ENCODE data around the gene L3MBTL4.

Gene L3MBTL4

DNA sequence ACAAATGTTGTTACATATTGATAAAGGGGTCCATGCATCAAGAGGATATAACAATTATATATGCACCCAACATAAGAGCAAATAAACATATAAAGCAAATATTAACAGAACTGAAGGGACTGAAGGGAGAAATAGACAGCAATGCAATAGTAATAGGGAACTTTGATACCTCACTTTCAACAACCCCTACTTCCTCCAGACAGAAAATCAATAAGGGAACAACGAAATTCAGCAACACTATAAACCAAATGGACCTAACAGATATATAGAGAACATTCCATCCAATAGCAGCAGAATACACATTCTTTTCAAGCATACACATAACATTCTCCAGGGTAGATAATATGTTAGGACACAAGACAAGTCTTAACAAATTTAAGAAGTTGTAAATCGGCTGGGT lies 71.7 kb downstream of the L3MBTL4 start:
- Histone ChIP-seq H3K4me2 (no peak overlapping the region), H3K36me3 (ENCODE audit: insufficient read depth) (no peaks in the 10 kb centered on the region), H3K27ac (no peak overlapping the region), H2AFZ (ENCODE audit: low read depth) (no peak overlapping the region), H3K4me1 (ENCODE audit: low read depth, poor library complexity, severe bottlenecking) (peaks cover 22% of the 10 kb centered on the region), H4K20me1 (ENCODE audit: insufficient read depth) (no peaks in the 10 kb centered on the region), H3K9ac (no peak overlapping the region), H3K79me2 (ENCODE audit: insufficient read depth, low read depth) (no peaks in the 10 kb centered on the region; the same call in 1 of the 2 replicates), H3K27me3 (ENCODE audit: insufficient read depth, low read depth) (no peaks in the 10 kb centered on the region), H3K4me3 (IDR thresholded peaks at IDR 0.05; ENCODE audit: insufficient read depth, low read depth, low read length) (no peak overlapping the region)
- TF ChIP-seq, protein P1, sequence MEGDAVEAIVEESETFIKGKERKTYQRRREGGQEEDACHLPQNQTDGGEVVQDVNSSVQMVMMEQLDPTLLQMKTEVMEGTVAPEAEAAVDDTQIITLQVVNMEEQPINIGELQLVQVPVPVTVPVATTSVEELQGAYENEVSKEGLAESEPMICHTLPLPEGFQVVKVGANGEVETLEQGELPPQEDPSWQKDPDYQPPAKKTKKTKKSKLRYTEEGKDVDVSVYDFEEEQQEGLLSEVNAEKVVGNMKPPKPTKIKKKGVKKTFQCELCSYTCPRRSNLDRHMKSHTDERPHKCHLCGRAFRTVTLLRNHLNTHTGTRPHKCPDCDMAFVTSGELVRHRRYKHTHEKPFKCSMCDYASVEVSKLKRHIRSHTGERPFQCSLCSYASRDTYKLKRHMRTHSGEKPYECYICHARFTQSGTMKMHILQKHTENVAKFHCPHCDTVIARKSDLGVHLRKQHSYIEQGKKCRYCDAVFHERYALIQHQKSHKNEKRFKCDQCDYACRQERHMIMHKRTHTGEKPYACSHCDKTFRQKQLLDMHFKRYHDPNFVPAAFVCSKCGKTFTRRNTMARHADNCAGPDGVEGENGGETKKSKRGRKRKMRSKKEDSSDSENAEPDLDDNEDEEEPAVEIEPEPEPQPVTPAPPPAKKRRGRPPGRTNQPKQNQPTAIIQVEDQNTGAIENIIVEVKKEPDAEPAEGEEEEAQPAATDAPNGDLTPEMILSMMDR (conservative IDR thresholded peaks at IDR 0.05; ENCODE audit: low read depth, low read length): no peak

DNA sequence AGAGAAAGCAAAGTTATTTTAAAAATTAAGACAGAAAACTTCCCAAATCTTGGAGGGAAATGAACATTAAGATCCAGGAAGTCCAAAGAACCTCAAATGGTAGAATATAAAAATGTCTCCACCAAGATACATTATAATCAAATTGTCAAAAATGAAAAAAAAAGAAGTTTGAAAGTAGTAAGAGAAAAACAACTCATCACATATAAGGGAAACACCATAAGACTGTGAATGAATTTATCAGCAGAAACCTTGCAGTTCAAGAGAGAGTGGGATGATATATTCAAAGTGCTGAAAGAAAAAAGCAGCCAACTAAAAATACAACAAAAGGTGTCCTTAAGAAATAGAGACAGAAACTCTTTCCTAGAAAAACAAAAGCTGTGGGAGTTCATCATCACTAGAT lies 73.0 kb downstream of the L3MBTL4 start:
- no peaks in the 10 kb centered on the region for H3K36me3 ChIP-seq (ENCODE audit: insufficient read depth)
- H2AFZ ChIP-seq (ENCODE audit: low read depth): no peak overlapping the region
- H3K4me2 ChIP-seq: no peak overlapping the region
- peaks cover 22% of the 10 kb centered on the region for H3K4me1 ChIP-seq (ENCODE audit: low read depth, poor library complexity, severe bottlenecking)
- H3K27me3 ChIP-seq (ENCODE audit: insufficient read depth, low read depth): no peaks in the 10 kb centered on the region
- TF ChIP-seq, protein P1 (conservative IDR thresholded peaks at IDR 0.05; ENCODE audit: low read depth, low read length): no peak
- no peak overlapping the region for H3K9ac ChIP-seq
- H4K20me1 ChIP-seq (ENCODE audit: insufficient read depth): no peaks in the 10 kb centered on the region
- no peak overlapping the region for H3K27ac ChIP-seq
- H3K4me3 ChIP-seq (IDR thresholded peaks at IDR 0.05; ENCODE audit: insufficient read depth, low read depth, low read length): no peak overlapping the region
- no peaks in the 10 kb centered on the region; the same call in 1 of the 2 replicates for H3K79me2 ChIP-seq (ENCODE audit: insufficient read depth, low read depth)

GRCh38 chr18:6341303-6341702 lies 73.4 kb downstream of the L3MBTL4 start:
- TF ChIP-seq, protein P1 (conservative IDR thresholded peaks at IDR 0.05; ENCODE audit: low read depth, low read length): no peak
- no peaks in the 10 kb centered on the region; the same call in 1 of the 2 replicates for H3K79me2 ChIP-seq (ENCODE audit: insufficient read depth, low read depth)
- H3K9ac ChIP-seq: no peak overlapping the region

DNA sequence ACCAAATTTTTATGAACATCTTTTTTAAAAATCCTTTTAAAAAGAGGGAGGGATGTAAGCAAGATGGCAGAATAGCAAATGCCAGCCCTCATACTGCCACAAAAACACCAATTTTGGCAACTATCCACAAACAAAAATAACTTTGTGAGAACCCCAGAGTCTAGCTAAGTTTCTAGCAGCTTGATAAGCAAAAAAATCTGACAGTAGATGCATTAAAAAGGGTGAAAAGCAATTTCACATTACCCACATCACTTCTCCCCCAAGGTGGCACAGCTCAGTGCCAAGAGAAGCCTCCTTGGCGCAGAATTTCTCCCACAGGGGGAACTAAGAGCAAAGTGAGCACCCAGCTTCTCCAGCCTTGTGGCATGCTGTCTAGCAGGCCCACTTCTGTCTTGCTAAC lies 74.6 kb downstream of the L3MBTL4 start:
- TF ChIP-seq, protein P1 (conservative IDR thresholded peaks at IDR 0.05; ENCODE audit: low read depth, low read length): no peak
- H4K20me1 ChIP-seq (ENCODE audit: insufficient read depth): no peaks in the 10 kb centered on the region
- peak overlapping the region; percentile 41 for H3K27ac ChIP-seq
- H3K4me3 ChIP-seq (IDR thresholded peaks at IDR 0.05; ENCODE audit: insufficient read depth, low read depth, low read length): no peak overlapping the region
- H3K4me1 ChIP-seq (ENCODE audit: low read depth, poor library complexity, severe bottlenecking): peaks cover 22% of the 10 kb centered on the region
- no peaks in the 10 kb centered on the region for H3K27me3 ChIP-seq (ENCODE audit: insufficient read depth, low read depth)
- no peak overlapping the region for H2AFZ ChIP-seq (ENCODE audit: low read depth)
- H3K4me2 ChIP-seq: peak overlapping the region; percentile 34; the same call in 1 of the 2 replicates
- no peak overlapping the region for H3K9ac ChIP-seq
- no peaks in the 10 kb centered on the region for H3K36me3 ChIP-seq (ENCODE audit: insufficient read depth)
- H3K79me2 ChIP-seq (ENCODE audit: insufficient read depth, low read depth): no peaks in the 10 kb centered on the region; the same call in 1 of the 2 replicates

More at GRCh38 chr18:6341303-6341702, 73.4 kb downstream of the L3MBTL4 start:
- Histone ChIP-seq H2AFZ (ENCODE audit: low read depth) (no peak overlapping the region), H3K4me2 (no peak overlapping the region), H3K4me1 (ENCODE audit: low read depth, poor library complexity, severe bottlenecking) (peaks cover 22% of the 10 kb centered on the region), H3K36me3 (ENCODE audit: insufficient read depth) (no peaks in the 10 kb centered on the region), H3K4me3 (IDR thresholded peaks at IDR 0.05; ENCODE audit: insufficient read depth, low read depth, low read length) (no peak overlapping the region), H4K20me1 (ENCODE audit: insufficient read depth) (no peaks in the 10 kb centered on the region), H3K27me3 (ENCODE audit: insufficient read depth, low read depth) (no peaks in the 10 kb centered on the region), H3K27ac (no peak overlapping the region)
